HG02759 (cell line): ENCODE data around the gene VTI1A.

Source experiments
- ATAC-seq: cut with Tn5 transposase; IDR thresholded peaks from one replicate; pipeline ENCODE4 v1.9.1; 2021; ENCODE audit warnings: mild to moderate bottlenecking, moderate library complexity; ENCODE audit not compliant: unreplicated experiment

Gene VTI1A

GRCh38 chr10:112799726-112800510 lies 352.9 kb downstream of the VTI1A start:
- no peak for ATAC-seq

GRCh38 chr10:112801004-112801403 lies 354.0 kb downstream of the VTI1A start:
- ATAC-seq, result no peak

GRCh38 chr10:112801748-112802147 lies 354.7 kb downstream of the VTI1A start:
- ATAC-seq, result no peak

GRCh38 chr10:112802411-112803022 lies 355.5 kb downstream of the VTI1A start:
- no peak for ATAC-seq

GRCh38 chr10:112803961-112804401 lies 357.0 kb downstream of the VTI1A start:
- ATAC-seq, result no peak

GRCh38 chr10:112805254-112805590 lies 358.2 kb downstream of the VTI1A start:
- ATAC-seq, result no peak

GRCh38 chr10:112805701-112806100 lies 358.7 kb downstream of the VTI1A start:
- ATAC-seq, result no peak

GRCh38 chr10:112807013-112807412 lies 360.0 kb downstream of the VTI1A start:
- ATAC-seq, result no peak

GRCh38 chr10:112809736-112810135 lies 362.7 kb downstream of the VTI1A start:
- no peak for ATAC-seq

GRCh38 chr10:112810711-112811151 lies 363.7 kb downstream of the VTI1A start:
- no peak for ATAC-seq

- ATAC-seq, result no peak
Measured at GRCh38 chr10:112811741-112812551, 364.9 kb downstream of the VTI1A start.

- no peak for ATAC-seq
Measured at GRCh38 chr10:112812586-112812985, 365.6 kb downstream of the VTI1A start.

GRCh38 chr10:112813866-112814591 lies 367.0 kb downstream of the VTI1A start:
- ATAC-seq, result no peak

GRCh38 chr10:112815269-112816032 lies 368.4 kb downstream of the VTI1A start:
- ATAC-seq, result no peak

- ATAC-seq, result no peak
Measured at GRCh38 chr10:112816033-112816430, 369.0 kb downstream of the VTI1A start.

- ATAC-seq, result no peak
Measured at GRCh38 chr10:112816891-112817290, 369.9 kb downstream of the VTI1A start.

- ATAC-seq, result no peak
Measured at GRCh38 chr10:112817981-112818777, 371.2 kb downstream of the VTI1A start.

- ATAC-seq, result no peak
Measured at GRCh38 chr10:112819231-112819630, 372.2 kb downstream of the VTI1A start.

- no peak for ATAC-seq
Measured at GRCh38 chr10:112820320-112820719, 373.3 kb downstream of the VTI1A start.
